ENCODE measurements around the gene CACNA2D4.

Gene CACNA2D4

GRCh38 chr12:1935700-1936378 is 17.4 kb upstream of the CACNA2D4 start:
- in situ Hi-C loops (cut with MboI; ENCODE audit: low sequenced_read_pairs), result loop anchor here (10.0 to 25.0 kb wide), 2 partner anchors 291 to 824 kb away; no protein-coding TSS in a partner anchor

- in situ Hi-C loops (cut with MboI; ENCODE audit: low sequenced_read_pairs), result loop anchor here (10.0 to 25.0 kb wide), 2 partner anchors 290 to 823 kb away; no protein-coding TSS in a partner anchor
Measured at GRCh38 chr12:1935242-1935641, 16.8 kb upstream of the CACNA2D4 start.

DNA sequence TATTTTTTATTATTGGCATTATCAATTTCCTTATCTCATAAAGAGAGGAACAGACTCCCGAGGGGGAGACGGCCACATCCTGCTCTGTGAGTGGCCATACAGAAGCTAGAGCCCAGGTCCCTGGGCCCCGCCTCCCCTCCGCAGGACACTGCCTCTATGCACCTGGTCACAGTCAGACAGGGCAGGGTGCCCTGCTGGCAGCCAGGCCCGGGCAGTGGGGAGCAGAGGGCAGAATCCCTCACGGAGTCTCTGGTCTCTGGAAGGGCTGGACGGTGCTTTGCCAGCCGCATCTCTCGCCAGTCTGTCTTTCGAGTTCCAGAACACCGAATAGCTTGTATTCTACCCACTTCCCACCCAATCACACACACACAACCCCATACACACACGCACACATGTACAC is 16.4 kb upstream of the CACNA2D4 start:
- in situ Hi-C loops (cut with MboI; ENCODE audit: low sequenced_read_pairs), result loop anchor here (10.0 to 25.0 kb wide), 2 partner anchors 290 to 823 kb away; no protein-coding TSS in a partner anchor

DNA sequence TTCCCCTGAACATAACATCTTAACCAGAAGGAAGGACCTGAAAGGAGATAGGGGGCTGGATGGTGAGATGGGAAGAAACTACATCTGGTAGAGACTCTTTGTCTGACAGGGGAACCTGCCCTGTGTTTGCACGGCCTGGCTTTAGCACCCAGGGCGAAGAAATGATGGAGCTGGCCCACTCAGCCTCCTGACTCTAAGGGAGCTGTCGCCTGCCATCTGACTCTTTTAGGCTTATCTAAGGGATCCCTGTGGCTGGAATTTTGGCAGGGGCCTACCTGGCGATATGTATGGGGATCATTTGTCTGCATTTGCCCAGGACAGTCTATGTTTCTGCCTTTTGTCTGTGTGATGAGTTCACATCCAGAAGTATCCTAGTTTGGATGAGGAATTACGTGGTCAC is 15.6 kb upstream of the CACNA2D4 start:
- in situ Hi-C loops (cut with MboI; ENCODE audit: low sequenced_read_pairs), result loop anchor here (10.0 to 25.0 kb wide), 2 partner anchors 289 to 822 kb away; no protein-coding TSS in a partner anchor

GRCh38 chr12:1933342-1934051 is 15.0 kb upstream of the CACNA2D4 start:
- in situ Hi-C loops (cut with MboI; ENCODE audit: low sequenced_read_pairs), result loop anchor here (10.0 to 25.0 kb wide), 2 partner anchors 289 to 821 kb away; no protein-coding TSS in a partner anchor

- in situ Hi-C loops (cut with MboI; ENCODE audit: low sequenced_read_pairs), result loop anchor here (10.0 to 25.0 kb wide), 2 partner anchors 288 to 820 kb away; no protein-coding TSS in a partner anchor
Measured at GRCh38 chr12:1932264-1932777, 13.9 kb upstream of the CACNA2D4 start.

DNA sequence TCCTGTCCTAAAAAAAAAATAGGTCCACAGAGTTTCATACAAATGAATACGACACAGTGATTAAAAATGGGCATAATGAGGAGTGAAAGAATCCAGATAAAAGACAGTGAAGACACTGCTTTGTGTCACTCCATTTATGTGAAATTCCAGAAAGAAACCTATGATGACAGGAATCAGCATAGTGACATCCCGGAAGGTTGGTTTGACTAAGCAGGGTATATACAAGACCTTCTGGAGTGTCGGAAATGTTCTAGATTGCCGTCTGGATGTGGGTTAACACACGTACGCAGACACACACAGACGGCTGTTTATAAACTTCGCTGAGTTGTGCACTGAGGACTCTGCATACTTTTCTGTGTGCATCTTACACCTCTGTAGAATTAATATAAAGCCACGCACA is 13.2 kb upstream of the CACNA2D4 start:
- in situ Hi-C loops (cut with MboI; ENCODE audit: low sequenced_read_pairs), result loop anchor here (10.0 to 25.0 kb wide), 2 partner anchors 287 to 819 kb away; no protein-coding TSS in a partner anchor

GRCh38 chr12:1930803-1931597 is 12.5 kb upstream of the CACNA2D4 start:
- in situ Hi-C loops (cut with MboI; ENCODE audit: low sequenced_read_pairs), result loop anchor here (10.0 to 25.0 kb wide), 2 partner anchors 286 to 819 kb away; no protein-coding TSS in a partner anchor

DNA sequence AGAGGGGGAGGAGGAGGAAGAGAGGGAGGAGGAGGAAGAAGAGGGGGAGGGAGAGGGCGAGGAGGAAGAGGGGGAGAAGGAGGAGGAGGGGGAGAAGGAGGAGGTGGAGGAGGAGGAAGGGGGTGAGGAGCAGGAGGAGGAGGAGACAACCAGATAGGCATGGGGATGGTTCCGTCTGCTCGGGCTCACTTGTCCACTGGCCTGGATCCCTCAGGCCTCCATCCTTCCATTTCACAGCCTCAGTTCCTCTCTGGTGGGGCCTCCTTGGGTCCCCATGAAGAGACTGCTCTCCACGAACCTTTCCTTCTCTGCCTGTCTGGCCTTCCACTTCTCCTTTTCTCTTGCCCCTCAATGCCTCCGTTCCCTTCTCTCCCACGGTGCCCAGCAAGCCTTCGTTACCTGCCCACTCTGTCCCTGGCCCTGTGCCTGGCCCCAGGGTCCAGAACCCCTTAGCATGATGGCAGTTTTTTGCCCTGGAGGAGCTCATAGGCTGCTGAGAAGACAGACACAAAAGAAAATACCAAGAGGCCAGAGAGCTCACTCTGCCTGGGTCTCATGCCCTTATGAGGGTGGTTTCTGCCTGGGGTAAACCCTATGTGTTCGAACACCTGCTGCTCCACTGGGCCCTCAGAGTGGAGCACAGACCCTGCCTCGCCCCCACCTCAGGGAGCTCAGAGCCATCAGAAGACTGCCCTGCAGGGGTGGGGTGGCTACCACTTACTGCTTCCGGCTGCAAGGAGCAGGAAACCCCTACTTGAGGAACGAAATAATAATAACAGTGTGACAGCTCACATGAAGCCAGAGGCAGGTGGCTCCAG is 11.7 kb upstream of the CACNA2D4 start:
- in situ Hi-C loops (cut with MboI; ENCODE audit: low sequenced_read_pairs), result loop anchor here (5.0 to 25.0 kb wide), 3 partner anchors 123 to 818 kb away; no protein-coding TSS in a partner anchor

DNA sequence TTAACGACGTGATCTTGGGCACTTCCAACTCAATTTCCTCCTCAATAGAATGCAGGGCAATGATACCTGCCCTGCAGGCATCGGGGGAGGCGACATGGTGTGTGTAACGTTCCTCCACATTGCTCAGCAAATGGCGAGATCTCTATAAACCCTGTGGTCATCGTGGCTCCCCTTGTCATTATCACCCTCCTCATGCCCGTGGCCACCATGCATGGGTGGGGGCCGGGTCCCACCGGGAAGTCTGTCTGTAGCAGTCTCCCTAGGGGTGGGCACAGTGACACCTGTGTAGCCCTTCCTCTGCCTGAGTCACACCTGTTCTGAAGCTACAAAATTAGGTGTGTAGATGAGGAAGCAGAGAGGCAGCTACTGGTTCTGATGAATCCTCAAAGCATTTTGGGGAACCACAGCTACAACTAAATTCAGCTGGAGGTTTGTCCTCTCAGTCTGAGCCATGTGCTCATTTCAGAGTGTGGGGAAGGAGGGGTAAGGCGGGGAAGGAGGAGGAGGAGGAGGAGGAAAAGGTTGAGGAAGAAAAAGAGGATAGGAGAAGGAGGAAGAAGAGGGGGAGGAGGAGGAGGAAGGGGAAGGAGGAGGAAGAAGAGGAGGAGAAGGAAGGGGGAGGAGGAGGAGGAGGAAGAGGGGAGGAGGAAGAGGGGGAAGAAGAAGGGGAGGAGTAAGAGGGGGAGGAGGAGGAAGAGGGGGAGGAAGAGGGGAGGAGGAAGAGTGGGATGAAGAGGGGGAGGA is 11.0 kb upstream of the CACNA2D4 start:
- in situ Hi-C loops (cut with MboI; ENCODE audit: low sequenced_read_pairs), result loop anchor here (5.0 to 25.0 kb wide), 2 partner anchors 122 to 817 kb away; no protein-coding TSS in a partner anchor

- in situ Hi-C loops (cut with MboI; ENCODE audit: low sequenced_read_pairs), result loop anchor here (5.0 to 25.0 kb wide), 2 partner anchors 121 to 816 kb away; no protein-coding TSS in a partner anchor
Measured at GRCh38 chr12:1928439-1929121, 10.1 kb upstream of the CACNA2D4 start.

GRCh38 chr12:1927751-1928351 is 9.4 kb upstream of the CACNA2D4 start:
- in situ Hi-C loops (cut with MboI; ENCODE audit: low sequenced_read_pairs), result loop anchor here (5.0 to 25.0 kb wide), 2 partner anchors 121 to 816 kb away; no protein-coding TSS in a partner anchor

GRCh38 chr12:1927051-1927680 is 8.7 kb upstream of the CACNA2D4 start:
- in situ Hi-C loops (cut with MboI; ENCODE audit: low sequenced_read_pairs), result loop anchor here (5.0 to 25.0 kb wide), 2 partner anchors 120 to 815 kb away; no protein-coding TSS in a partner anchor

GRCh38 chr12:1926251-1926657 is 7.8 kb upstream of the CACNA2D4 start:
- in situ Hi-C loops (cut with MboI; ENCODE audit: low sequenced_read_pairs), result loop anchor here (5.0 to 25.0 kb wide), 2 partner anchors 119 to 814 kb away; no protein-coding TSS in a partner anchor

DNA sequence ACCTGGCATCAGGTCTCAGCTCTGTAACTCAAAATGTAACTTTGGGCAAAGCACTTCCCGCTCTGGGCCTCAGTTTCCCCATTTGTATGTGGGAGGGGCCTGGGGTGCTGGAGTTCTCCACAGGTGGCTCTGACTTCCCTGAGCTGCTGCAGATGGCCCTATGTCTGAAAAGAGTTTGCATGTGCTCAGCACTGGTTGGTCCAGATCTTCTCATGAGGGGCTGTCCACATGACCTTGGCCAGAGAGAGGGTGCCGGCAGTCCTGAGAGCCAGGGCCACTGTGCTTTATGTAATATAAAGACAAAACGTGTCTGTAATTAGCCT is 7.2 kb upstream of the CACNA2D4 start:
- in situ Hi-C loops (cut with MboI; ENCODE audit: low sequenced_read_pairs), result loop anchor here (5.0 to 25.0 kb wide), 2 partner anchors 118 to 813 kb away; no protein-coding TSS in a partner anchor

DNA sequence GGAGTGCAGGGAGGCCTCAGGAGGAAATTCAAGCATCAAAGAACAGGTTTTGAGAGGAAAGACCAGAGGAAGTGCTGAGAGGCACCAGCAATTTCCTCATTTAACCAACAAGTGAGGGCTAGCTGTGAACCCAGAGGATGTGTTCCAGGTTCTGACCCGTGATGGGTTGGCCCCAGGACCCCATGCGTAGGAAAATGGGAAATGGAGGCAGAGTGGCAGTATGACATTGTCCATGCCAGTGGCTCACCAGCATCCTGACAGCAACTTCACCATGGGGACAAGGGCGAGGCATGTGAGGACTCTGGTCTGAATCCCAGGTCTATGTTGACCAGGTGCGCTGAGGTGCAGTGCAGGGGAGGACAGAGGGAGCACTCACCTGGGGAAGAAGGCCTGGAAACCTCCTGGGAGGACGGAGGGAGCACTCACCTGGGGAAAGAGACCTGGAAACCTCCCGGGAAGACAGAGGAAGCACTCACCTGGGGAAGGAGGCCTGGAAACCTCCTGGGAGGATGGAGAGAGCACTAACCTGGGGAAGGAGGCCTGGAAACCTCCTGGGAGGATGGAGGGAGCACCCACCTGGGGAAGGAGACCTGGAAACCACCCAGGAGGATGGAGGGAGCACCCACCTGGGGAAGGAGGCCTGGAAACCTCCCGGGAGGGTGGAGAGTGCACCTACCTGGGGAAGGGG is 6.7 kb upstream of the CACNA2D4 start:
- in situ Hi-C loops (cut with MboI; ENCODE audit: low sequenced_read_pairs), result loop anchor here (5.0 to 25.0 kb wide), 2 partner anchors 118 to 813 kb away; no protein-coding TSS in a partner anchor

DNA sequence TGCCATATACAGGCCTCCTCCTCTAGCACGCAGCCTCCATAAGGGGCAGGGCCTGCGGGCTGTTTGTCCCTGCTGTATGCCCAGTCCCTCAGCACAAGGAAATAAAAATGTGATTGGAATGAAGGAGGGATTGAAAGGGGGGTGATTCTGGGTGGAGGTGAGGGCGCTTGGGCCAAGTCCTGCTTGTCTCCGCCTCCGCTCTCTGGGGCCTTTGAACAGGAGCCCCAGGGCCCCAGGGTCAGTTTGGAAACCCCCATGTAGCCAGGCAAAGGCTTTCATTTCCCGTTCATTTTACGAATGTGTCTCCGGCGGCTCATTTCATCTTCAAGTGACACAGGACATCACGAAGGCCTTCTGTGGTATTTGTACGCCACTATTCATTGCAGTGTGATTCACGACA is 4.5 kb upstream of the CACNA2D4 start:
- in situ Hi-C loops (cut with MboI; ENCODE audit: low sequenced_read_pairs), result no loop called here
